DOHH2 (cell line): ENCODE measurements around the gene CCDC88C.
"Not testable (repeated sequence)": the region's sequence is repeated elsewhere in the genome, so short reads cannot be mapped to it uniquely, and the experiment has no call there.

Source experiments
- H3F3A ChIP-seq: fragments of 200-600 bp; sonication (generic), shearing (Covaris generic); 2 replicates; pipeline ENCODE4 v1.6.0; 2016; ENCODE audit warnings: antibody characterized with exemption, mild to moderate bottlenecking; ENCODE audit not compliant: control insufficient read depth, insufficient read depth
- H3K27ac ChIP-seq: fragments of 200-600 bp; sonication (generic); 2 replicates; pipeline ENCODE4 v1.5.1; 2014; ENCODE audit warnings: low read depth, mild to moderate bottlenecking, low read length, moderate library complexity
- H3K27me3 ChIP-seq: fragments of 200-600 bp; sonication (generic); 2 replicates; pipeline ENCODE4 v1.6.1; 2014; ENCODE audit warnings: mild to moderate bottlenecking, low read length, mixed read lengths; ENCODE audit not compliant: control insufficient read depth
- H3K36me3 ChIP-seq: fragments of 200-600 bp; sonication (generic); 2 replicates; pipeline ENCODE4 v1.6.1; 2014; ENCODE audit warnings: mild to moderate bottlenecking, low read length, moderate library complexity, mixed read lengths; ENCODE audit not compliant: control insufficient read depth
- H3K4me1 ChIP-seq: fragments of 200-600 bp; sonication (generic); 2 replicates; pipeline ENCODE4 v1.6.1; 2014; ENCODE audit warnings: mild to moderate bottlenecking, low read length, mixed read lengths; ENCODE audit not compliant: control insufficient read depth
- H3K4me2 ChIP-seq: fragments of 200-600 bp; sonication (generic); 2 replicates; pipeline ENCODE4 v1.6.0; 2014; ENCODE audit warnings: mild to moderate bottlenecking, low read length, moderate library complexity
- H3K4me3 ChIP-seq: fragments of 200-600 bp; sonication (generic); 2 replicates; pipeline ENCODE4 v1.5.1; 2014; ENCODE audit warnings: mild to moderate bottlenecking, low read length, mixed read lengths
- H3K79me2 ChIP-seq: fragments of 200-600 bp; sonication (generic); 2 replicates; pipeline ENCODE4 v1.6.1; 2014; ENCODE audit warnings: mild to moderate bottlenecking, low read length, mixed read lengths; ENCODE audit not compliant: control insufficient read depth
- H3K9me2 ChIP-seq: fragments of 200-600 bp; sonication (generic); replicated peaks from 2 replicates; pipeline ENCODE4 v1.6.1; 2014; ENCODE audit warnings: mild to moderate bottlenecking, low read length, mixed read lengths; ENCODE audit not compliant: control insufficient read depth
- H3K9me3 ChIP-seq: fragments of 200-600 bp; sonication (generic); 2 replicates; pipeline ENCODE4 v1.6.1; 2014; ENCODE audit warnings: antibody characterized with exemption, low read length, mixed read lengths; ENCODE audit not compliant: control insufficient read depth, insufficient read depth
- H4K20me1 ChIP-seq: fragments of 200-600 bp; sonication (generic); 2 replicates; pipeline ENCODE4 v1.6.0; 2014; ENCODE audit warnings: low read depth, mild to moderate bottlenecking, antibody characterized with exemption, low read length, moderate library complexity; ENCODE audit not compliant: control insufficient read depth, insufficient read depth
- EZH2phosphoT487 ChIP-seq: fragments of 200-600 bp; sonication (generic); IDR thresholded peaks from 2 replicates; pipeline ENCODE4 v1.6.1; 2017; ENCODE audit warnings: borderline replicate concordance, mild to moderate bottlenecking, antibody characterized with exemption, low read length, moderate library complexity, mixed read lengths
- TF ChIP-seq, protein P1 (sequence below): fragments of 200-600 bp; sonication (generic); IDR thresholded peaks from one replicate; pipeline ENCODE4 v1.5.1; 2014; ENCODE audit warnings: antibody characterized with exemption, mild to moderate bottlenecking, low read depth, low read length; ENCODE audit not compliant: poor library complexity, severe bottlenecking

The CCDC88C gene

DNA sequence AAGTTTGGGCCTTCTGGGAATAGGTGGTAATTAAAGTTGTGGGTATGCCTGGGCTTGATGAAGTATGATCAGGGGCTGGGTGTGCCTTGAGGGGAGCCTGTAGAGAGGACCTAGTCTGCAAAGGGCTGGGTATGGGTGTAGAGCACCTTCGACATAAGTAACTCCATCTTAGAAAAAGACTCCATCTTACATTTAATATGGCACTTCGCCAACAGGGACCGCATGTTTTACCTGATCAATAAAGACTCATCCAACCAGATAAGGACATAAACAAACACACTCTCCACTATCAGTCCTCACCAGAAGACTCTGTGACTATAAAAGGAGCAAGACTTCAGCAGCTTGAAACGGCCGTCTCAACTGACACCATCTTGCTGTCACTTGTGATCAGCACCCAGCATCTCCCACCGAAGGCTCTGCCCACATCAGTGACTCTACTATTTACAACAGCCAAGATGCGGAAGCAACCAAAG is 149.6 kb downstream of the CCDC88C start:
- Histone ChIP-seq H3K9me3 (no peaks in the 10 kb centered on the region), H3K4me3 (no peak overlapping the region), H3F3A (peaks cover 15% of the 10 kb centered on the region), H3K9me2 (no peaks in the 10 kb centered on the region), H3K27ac (no peak overlapping the region), H4K20me1 (no peaks in the 10 kb centered on the region), H3K4me2 (no peak overlapping the region), H3K4me1 (peaks cover 21% of the 10 kb centered on the region), H3K36me3 (peaks cover 33% of the 10 kb centered on the region), H3K79me2 (no peaks in the 10 kb centered on the region), H3K27me3 (peaks cover 8% of the 10 kb centered on the region; the same call in 1 of the 2 replicates)
- TF ChIP-seq, protein P1, sequence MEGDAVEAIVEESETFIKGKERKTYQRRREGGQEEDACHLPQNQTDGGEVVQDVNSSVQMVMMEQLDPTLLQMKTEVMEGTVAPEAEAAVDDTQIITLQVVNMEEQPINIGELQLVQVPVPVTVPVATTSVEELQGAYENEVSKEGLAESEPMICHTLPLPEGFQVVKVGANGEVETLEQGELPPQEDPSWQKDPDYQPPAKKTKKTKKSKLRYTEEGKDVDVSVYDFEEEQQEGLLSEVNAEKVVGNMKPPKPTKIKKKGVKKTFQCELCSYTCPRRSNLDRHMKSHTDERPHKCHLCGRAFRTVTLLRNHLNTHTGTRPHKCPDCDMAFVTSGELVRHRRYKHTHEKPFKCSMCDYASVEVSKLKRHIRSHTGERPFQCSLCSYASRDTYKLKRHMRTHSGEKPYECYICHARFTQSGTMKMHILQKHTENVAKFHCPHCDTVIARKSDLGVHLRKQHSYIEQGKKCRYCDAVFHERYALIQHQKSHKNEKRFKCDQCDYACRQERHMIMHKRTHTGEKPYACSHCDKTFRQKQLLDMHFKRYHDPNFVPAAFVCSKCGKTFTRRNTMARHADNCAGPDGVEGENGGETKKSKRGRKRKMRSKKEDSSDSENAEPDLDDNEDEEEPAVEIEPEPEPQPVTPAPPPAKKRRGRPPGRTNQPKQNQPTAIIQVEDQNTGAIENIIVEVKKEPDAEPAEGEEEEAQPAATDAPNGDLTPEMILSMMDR, result no peak
- no peak for TF ChIP-seq EZH2phosphoT487

DNA sequence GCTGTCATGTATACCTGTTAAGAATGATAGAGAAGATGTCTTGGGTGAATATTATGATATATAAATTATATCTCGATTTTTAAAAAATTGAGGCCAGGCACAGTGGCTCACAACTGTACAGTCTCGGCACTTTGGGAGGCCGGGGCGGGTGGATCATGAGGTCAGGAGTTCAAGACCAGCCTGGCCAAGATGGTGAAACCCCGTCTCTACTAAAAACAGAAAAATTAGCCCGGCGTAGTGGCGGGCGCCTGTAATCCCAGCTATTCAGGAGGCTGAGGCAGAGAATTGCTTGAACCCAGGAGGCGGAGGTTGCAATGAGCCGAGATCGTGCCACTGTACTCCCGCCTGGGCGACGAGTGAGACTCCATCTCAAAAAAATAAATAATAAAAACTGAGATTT is 151.3 kb downstream of the CCDC88C start:
- H3K27me3 ChIP-seq, H3K9me2 ChIP-seq, H3K9me3 ChIP-seq, H3K4me2 ChIP-seq, H3K4me3 ChIP-seq, H3K27ac ChIP-seq, H4K20me1 ChIP-seq, H3K79me2 ChIP-seq: not testable (repeated sequence)
- peaks cover 16% of the 10 kb centered on the region; the same call in 1 of the 2 replicates for H3K36me3 ChIP-seq
- peaks cover 15% of the 10 kb centered on the region for H3F3A ChIP-seq
- peaks cover 36% of the 10 kb centered on the region for H3K4me1 ChIP-seq

DNA sequence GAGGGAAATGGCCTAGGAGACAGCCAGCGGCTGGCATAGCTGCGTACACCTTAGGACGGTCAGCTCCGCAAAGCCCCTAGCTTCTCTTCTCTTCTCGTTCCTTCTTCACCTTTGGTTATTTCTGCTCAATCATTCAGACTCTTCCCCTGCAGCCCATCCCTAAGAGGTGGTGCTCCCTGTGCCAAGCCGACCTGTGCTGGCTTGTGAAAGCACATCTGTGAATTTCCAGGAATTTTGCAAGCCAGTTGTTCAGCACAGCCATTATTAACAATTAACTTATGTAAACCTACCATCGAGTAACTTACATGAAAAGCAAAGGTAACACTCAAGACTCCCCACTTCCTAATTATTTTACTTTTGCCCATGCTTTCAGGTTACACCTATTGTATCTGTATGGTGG is 152.2 kb downstream of the CCDC88C start:
- no peak for TF ChIP-seq EZH2phosphoT487
- H3K4me2 ChIP-seq, result no peak overlapping the region
- H3K4me3 ChIP-seq, result no peak overlapping the region
- peaks cover 15% of the 10 kb centered on the region for H3F3A ChIP-seq
- H4K20me1 ChIP-seq, result no peaks in the 10 kb centered on the region
- H3K27ac ChIP-seq, result no peak overlapping the region
- peaks cover 14% of the 10 kb centered on the region; the same call in 1 of the 2 replicates for H3K36me3 ChIP-seq
- no peaks in the 10 kb centered on the region for H3K79me2 ChIP-seq
- no peaks in the 10 kb centered on the region for H3K9me3 ChIP-seq
- peaks cover 8% of the 10 kb centered on the region; the same call in 1 of the 2 replicates for H3K27me3 ChIP-seq
- peaks cover 44% of the 10 kb centered on the region for H3K4me1 ChIP-seq
- no peaks in the 10 kb centered on the region for H3K9me2 ChIP-seq

DNA sequence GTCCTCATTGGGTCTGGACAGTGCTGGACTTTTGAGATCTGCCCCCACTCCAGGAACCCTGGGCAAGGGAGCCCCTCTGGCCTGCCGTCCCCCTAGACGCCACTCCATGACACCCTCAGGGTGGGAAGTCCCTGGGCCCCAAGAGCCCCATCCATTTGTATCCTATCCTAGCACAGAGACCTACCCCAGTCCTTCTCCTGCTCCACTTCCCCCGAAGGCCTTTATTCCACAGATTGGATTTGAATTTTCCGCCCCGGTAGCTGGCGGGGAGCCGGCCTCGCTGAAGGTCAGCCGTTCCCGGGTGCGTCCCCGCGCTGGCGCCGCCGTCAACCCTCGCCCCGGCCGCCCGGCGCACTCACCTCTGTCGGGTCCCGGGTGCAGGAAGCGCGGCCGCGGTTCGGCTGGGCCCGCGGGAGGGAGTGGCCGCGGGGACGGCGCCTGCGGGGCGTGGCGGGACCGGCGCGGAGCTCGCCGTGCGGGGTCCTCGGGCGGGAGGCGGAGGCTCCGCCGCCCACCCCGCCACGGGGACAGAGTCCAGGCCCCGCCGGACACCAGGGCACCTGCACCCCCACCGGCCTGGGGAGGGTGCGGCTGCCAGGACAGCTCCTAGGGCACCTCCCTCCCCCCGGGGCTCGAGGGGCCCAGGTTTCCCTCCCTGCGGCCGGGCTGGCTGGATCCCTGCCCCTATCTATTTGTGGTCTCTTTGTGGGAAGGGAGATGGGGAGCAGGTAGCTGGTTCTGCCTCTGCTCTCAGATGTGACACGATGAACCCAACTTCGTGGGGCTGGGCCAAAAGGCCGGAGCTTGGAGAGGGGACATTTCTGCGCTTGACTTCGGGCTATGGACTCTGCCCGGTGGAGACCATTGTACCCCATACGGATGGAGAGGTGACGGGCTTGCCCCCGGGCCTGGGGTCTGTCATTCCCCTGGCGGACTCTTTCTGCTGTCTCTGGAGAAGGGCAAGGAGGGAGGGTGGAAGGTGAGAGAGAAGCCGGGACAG is 153.2 kb downstream of the CCDC88C start:
- Histone ChIP-seq H3K4me3 (peak overlapping the region; percentile 20; the same call in 1 of the 2 replicates), H3K4me1 (peaks cover 47% of the 10 kb centered on the region)
- TF ChIP-seq EZH2phosphoT487, result no peak
- TF ChIP-seq, protein P1, result no peak

More for the DNA sequence above, 153.2 kb downstream of the CCDC88C start:
- peak overlapping the region; percentile 53 for H3K4me2 ChIP-seq
- H3K9me3 ChIP-seq, result no peaks in the 10 kb centered on the region
- H3K27ac ChIP-seq, result no peak overlapping the region
- peaks cover 15% of the 10 kb centered on the region for H3F3A ChIP-seq
- peaks cover 8% of the 10 kb centered on the region; the same call in 1 of the 2 replicates for H3K27me3 ChIP-seq
- H4K20me1 ChIP-seq, result no peaks in the 10 kb centered on the region
- no peaks in the 10 kb centered on the region for H3K79me2 ChIP-seq
- no peaks in the 10 kb centered on the region for H3K9me2 ChIP-seq
- H3K36me3 ChIP-seq, result peaks cover 4% of the 10 kb centered on the region; the same call in 1 of the 2 replicates
